Fibroblast of gingiva (primary cell): Measurements from ENCODE around the gene CRIM1.

Experiments
- DNase-seq: peaks from one replicate; pipeline ENCODE4 v3.0.0-alpha.2; 2011; ENCODE audit warnings: low read depth

Gene CRIM1

GRCh38 chr2:36425608-36426355 lies 70.2 kb downstream of the CRIM1 start:
- peak; percentile 81 for DNase-seq

GRCh38 chr2:36427790-36428243 lies 72.2 kb downstream of the CRIM1 start:
- DNase-seq: no peak

GRCh38 chr2:36430549-36430948 lies 75.0 kb downstream of the CRIM1 start:
- no peak for DNase-seq

- DNase-seq: no peak
These were observed 76.9 kb downstream of the CRIM1 start for GRCh38 chr2:36432479-36432878.

- DNase-seq: peak; percentile 56
These were observed 78.0 kb downstream of the CRIM1 start for GRCh38 chr2:36433311-36434217.

- DNase-seq: peak; percentile 93
These were observed 82.9 kb downstream of the CRIM1 start for GRCh38 chr2:36438449-36438977.

GRCh38 chr2:36439084-36439483 lies 83.5 kb downstream of the CRIM1 start:
- DNase-seq: no peak

- no peak for DNase-seq
These were observed 85.6 kb downstream of the CRIM1 start for GRCh38 chr2:36441065-36441625.

GRCh38 chr2:36441816-36442215 lies 86.2 kb downstream of the CRIM1 start:
- peak; percentile 91 for DNase-seq

GRCh38 chr2:36444216-36444936 lies 88.8 kb downstream of the CRIM1 start:
- no peak for DNase-seq

- no peak for DNase-seq
These were observed 89.7 kb downstream of the CRIM1 start for GRCh38 chr2:36445185-36445866.

- no peak for DNase-seq
These were observed 90.7 kb downstream of the CRIM1 start for GRCh38 chr2:36446294-36446693.

- DNase-seq: no peak
These were observed 93.6 kb downstream of the CRIM1 start for GRCh38 chr2:36449213-36449612.

- DNase-seq: no peak
These were observed 94.4 kb downstream of the CRIM1 start for GRCh38 chr2:36449943-36450392.

- peak; percentile 67 for DNase-seq
These were observed 95.1 kb downstream of the CRIM1 start for GRCh38 chr2:36450466-36451196.

- no peak for DNase-seq
These were observed 95.9 kb downstream of the CRIM1 start for GRCh38 chr2:36451512-36451911.

- peak; percentile 89 for DNase-seq
These were observed 96.7 kb downstream of the CRIM1 start for GRCh38 chr2:36452260-36452659.

- no peak for DNase-seq
These were observed 98.1 kb downstream of the CRIM1 start for GRCh38 chr2:36453652-36454051.

- no peak for DNase-seq
These were observed 99.4 kb downstream of the CRIM1 start for GRCh38 chr2:36455011-36455410.

GRCh38 chr2:36455788-36456187 lies 100.2 kb downstream of the CRIM1 start:
- peak; percentile 20 for DNase-seq
